ENCODE results near the gene DNAH17.

DNA sequence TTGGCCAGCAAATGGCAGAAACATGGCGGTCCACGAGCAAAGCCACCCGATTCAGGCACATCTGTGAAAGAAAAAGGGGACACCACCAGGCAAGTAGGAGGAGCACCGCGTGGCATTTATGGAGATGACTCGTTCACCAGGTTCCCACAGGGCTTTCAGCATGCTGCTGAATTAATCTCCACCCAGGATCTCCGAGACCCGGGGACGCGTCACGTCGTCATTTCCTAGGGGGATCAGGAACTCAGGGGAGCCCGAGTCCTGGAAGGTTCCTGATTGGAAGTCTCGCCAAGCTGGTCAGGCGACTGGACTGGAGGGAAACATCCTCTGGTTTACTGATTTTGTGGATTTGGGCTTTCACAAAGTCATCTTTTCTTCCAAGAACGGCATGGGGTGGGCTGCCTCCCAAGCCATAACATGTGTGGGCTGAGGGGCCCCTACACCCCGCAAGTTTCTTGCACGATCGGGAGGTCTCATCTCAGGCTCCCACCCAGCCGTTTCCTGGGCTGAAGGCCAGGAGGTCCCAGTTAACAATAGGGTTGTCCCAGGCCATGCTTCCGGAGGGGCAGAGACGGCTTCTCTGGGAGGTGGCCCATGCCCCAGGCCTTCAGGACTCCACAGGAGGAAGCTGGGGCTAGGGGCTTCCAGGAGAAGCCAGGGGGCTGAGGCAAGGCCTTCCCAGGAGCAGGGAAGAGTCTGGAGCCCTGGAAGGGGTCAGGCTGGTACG is 645 bp downstream of the DNAH17 start:
- TF ChIP-seq, protein P1, sequence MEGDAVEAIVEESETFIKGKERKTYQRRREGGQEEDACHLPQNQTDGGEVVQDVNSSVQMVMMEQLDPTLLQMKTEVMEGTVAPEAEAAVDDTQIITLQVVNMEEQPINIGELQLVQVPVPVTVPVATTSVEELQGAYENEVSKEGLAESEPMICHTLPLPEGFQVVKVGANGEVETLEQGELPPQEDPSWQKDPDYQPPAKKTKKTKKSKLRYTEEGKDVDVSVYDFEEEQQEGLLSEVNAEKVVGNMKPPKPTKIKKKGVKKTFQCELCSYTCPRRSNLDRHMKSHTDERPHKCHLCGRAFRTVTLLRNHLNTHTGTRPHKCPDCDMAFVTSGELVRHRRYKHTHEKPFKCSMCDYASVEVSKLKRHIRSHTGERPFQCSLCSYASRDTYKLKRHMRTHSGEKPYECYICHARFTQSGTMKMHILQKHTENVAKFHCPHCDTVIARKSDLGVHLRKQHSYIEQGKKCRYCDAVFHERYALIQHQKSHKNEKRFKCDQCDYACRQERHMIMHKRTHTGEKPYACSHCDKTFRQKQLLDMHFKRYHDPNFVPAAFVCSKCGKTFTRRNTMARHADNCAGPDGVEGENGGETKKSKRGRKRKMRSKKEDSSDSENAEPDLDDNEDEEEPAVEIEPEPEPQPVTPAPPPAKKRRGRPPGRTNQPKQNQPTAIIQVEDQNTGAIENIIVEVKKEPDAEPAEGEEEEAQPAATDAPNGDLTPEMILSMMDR (IDR thresholded peaks at IDR 0.05; ENCODE audit: low read length) = no peak
- TF ChIP-seq EZH2phosphoT487 (IDR thresholded peaks at IDR 0.05; ENCODE audit: low read length) (no peak), EZH2 (optimal IDR thresholded peaks at IDR 0.05; ENCODE audit: low read depth, low read length) (no peak)

Data from MM.1S (cell line).